ENCODE results near the gene METTL13. TPM values are rescaled to one million over a fixed set of nuclear protein-coding genes. Genes with fewer than 3 reads are reported as not detected.
A peak's percentile ranks its signal among the peaks of the same experiment; 100 is the strongest.
"Not testable (repeated sequence)": the region's sequence is repeated elsewhere in the genome, so short reads cannot be mapped to it uniquely, and the experiment has no call there.

Gene METTL13
- total RNA-seq, 2 donors from 2014 or later, result 13.0 to 16.2 TPM

DNA sequence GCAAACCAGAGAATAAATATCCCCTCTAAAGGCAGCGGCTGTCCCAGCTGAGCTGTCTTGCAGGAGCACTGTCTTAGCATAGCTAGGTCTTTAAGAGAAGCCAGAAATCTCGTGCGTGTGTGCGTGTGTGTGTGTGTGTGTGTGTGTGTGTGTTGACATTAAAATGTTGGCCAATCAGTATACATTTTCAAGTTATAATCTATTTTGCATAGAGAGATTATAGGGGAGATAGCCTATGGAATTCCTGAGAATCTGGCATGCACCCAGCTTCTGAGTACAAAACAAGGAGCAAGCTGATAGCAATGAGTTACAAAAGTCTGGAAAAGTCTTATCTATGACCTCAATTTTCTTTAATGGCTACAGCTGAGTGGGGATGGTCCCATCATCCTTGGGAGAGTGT, 17.7 kb downstream of the METTL13 start:
- ATAC-seq, result peak in 1 of 2 donors; percentile 24
- intact Hi-C loops (cut with DNase I), result no loop called here
- no peak for DNase-seq

DNA sequence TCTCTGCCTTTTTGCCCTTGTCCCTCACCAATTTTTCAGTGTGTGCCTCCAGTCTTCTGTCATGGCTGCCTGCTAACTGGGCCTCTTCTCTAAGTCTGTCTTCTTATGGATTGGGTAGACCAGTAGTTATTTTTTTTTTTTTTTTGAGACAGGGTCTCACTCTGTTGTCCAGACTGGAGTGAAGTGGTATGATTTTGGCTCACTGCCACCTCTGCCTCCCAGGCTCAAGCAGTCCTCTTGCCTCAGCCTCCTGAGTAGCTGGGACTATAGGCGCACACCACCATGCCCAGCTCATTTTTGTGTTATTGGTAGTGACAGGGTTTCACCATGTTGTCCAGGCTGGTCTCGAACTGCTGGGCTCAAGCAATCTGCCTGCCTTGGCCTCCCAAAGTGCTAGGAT, 18.2 kb downstream of the METTL13 start:
- DNase-seq; intact Hi-C loops (cut with DNase I); ATAC-seq: not testable (repeated sequence)

DNA sequence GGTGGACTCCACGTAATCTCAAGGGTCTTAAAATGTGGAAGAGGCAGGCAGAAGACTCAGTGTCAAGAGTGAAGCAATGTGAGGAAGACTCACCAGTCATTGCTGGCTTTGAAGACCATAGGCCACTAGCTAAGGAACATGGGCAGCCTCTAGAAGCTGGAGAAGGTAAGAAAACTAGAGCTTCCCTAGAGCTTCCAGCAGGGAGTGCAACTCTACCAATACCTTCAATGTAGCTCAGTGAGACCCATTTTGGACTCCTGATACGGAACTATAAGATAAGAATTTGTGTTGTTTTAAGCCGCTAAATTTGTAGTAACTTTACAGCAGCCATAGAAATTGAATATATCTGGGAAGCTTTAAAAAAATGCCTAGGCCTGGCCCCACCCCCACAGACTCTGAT, 18.9 kb downstream of the METTL13 start:
- intact Hi-C loops (cut with DNase I), result no loop called here
- ATAC-seq (no peak), DNase-seq (no peak)

DNA sequence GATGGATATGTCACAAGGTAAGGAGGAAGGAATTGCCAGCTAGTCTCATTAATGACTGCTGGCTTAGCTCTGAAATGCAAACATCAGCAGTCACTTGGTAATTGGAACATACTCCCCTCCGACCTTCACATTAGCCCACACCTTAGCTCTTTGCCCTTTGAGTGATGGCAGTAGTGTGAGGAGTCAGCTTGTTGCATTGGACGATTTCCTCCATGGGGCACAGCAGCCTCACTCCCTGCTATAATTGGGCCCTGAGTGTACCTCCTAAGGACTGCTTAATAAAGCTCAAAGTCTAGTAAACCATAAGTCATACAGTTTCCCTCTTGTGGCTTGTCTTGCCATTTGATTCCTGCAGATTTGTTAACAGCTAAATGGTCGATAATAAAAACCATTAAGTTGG, 19.4 kb downstream of the METTL13 start:
- intact Hi-C loops (cut with DNase I), result loop anchor here in 1 of 2 donors (1.0 kb wide), 1 partner anchor 182 kb away; no protein-coding TSS in a partner anchor
- ATAC-seq (no peak), DNase-seq (no peak)

DNA sequence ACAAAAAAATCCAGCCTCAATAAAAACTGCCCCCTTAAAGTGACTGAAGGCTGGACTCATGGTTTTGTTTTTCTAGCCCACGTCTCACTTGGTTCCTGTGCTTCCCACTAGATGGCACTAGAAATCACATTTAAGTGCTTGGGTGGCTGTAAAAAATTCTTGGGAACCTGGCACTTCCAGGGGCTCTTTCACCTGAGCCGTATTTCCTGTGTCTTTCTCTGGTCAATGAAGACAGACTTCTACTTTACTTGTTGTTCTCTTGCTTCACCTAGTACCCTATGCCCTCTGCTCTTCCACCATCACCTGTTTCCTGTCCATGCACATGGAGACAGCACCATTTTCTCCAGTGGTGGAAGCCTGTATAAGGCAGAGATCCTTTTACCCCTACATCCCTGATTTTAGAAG, 20.0 kb downstream of the METTL13 start:
- DNase-seq (no peak), ATAC-seq (peak in 1 of 2 donors; percentile 46)
- intact Hi-C loops (cut with DNase I), result loop anchor here in 1 of 2 donors (1.0 kb wide), 1 partner anchor 182 kb away; no protein-coding TSS in a partner anchor

DNA sequence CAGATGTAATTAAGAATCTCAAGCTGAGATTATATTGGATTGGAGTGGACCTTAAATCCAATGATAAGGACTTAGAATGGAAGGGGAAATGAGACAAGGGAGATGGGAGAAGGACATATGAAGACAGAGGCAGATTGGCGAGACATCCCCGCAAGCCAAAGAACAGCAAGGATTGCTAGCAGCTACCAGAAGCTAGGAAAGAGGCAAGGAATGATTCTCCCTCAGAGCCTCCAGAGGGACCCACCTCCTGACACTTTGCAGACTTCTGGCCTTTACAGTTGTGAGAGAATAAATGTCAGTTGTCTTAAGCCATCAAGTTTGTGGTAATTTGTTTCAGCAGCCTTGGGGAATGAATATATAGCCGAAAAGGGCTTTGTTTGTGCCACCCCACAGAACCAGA, 20.7 kb downstream of the METTL13 start:
- ATAC-seq, result no peak
- intact Hi-C loops (cut with DNase I), result loop anchor here in 1 of 2 donors (2.0 kb wide), 1 partner anchor 183 kb away; no protein-coding TSS in a partner anchor
- DNase-seq, result no peak

DNA sequence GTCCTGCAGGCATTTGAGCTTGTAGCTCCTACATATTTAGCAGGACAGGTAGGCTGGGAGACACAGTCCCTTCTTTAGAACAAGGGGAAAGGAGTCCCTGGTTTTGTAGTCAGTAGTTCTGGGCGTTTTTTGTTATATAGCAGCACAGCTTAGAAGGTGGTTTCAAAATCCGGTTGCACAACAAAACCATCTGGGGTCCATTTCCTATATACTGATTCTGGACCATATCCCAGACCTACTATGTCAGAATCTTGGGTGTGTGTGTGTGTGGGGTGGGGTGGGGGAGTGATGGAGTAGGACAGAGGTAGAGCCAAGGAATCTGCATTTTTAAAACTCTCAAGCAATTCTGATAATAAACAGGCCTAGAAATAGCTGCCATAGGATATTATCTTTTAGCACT, 21.6 kb downstream of the METTL13 start:
- intact Hi-C loops (cut with DNase I), result loop anchor here in 1 of 2 donors (2.0 kb wide), 1 partner anchor 182 kb away; no protein-coding TSS in a partner anchor
- DNase-seq (no peak), ATAC-seq (no peak)

DNA sequence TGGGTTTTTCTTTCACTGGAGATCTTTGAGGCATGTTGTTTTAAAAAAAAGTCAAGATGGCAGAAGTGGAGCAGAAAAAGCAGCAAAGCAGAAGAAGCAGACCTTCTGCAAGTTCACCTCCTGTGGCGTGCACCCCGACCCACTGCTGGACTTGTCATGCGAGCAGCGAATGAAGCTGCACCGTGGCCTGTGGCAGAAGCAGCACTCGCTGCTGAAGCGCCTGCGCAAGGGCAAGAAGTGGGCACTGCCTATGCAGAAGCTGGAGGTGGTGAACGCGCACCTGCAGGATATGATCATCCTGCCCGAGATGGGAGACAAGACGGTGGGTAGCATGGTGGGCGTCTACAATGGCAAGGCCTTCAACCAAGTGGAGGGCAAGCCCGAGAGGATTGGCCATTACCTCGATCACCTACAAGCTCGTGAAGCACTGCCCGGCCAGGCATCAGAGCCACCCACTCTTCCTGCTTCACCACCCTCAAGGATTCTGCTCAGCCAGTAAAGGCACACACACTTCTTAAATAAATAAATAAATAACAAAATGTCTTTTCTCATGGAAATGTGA, 22.1 kb downstream of the METTL13 start:
- intact Hi-C loops (cut with DNase I), result loop anchor here in 1 of 2 donors (2.0 kb wide), 1 partner anchor 181 kb away; no protein-coding TSS in a partner anchor
- DNase-seq (no peak), ATAC-seq (no peak)

DNA sequence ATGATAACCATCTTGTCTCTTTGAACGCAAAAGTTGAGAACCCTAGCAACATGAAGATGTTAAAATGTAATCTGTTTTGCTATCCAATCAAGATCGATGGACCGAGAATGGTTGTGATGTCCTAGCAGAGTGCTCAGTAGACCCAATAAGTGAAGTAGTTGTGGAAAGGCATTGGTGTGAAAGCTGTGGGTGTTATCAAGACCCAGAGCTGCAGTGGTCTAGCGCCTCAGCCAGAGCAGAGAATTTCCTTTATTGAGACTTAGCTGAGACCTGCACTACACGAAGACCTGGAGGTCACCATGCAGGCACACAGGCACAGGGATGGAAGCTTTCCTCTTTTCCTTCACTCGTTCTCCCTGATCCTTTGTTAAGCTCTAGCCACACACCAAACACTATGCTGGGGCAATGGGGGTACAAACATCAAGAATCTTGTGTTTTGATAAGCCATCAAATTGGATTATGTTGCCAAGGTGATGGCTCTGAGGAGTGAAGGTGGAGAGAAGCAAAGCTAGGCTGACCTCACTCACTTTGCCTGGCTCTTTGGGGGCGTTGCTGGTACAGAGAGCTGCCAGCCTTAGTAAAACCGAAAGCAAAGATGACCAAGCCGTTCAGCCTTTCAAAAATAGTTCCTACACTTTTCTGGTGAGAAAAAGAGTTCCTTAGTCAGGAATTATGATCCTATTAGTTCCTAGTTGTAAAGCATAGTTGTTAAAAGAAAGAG, 24.1 kb downstream of the METTL13 start:
- DNase-seq (no peak), ATAC-seq (no peak)
- intact Hi-C loops (cut with DNase I), result no loop called here

DNA sequence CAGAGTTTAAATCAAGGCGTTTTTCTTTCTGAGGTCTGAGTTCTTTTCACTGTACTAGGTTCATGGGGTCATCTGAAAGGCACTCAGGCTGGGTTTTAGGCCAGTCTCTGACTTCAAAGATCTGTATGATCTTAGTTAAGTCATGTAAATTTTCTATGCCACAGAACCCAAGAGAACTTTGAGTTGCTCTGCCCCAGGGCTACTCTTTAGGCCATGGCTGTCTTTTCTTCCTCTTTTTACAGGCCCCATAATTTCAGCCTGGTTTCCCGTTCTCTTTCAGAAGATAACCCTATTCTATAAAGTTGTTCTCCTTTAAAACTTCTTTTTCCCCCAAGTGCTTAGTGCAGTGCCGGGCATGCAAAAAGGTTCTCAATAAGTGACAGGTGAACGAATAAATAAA, 26.1 kb downstream of the METTL13 start:
- ATAC-seq (no peak), DNase-seq (no peak)
- intact Hi-C loops (cut with DNase I), result no loop called here

DNA sequence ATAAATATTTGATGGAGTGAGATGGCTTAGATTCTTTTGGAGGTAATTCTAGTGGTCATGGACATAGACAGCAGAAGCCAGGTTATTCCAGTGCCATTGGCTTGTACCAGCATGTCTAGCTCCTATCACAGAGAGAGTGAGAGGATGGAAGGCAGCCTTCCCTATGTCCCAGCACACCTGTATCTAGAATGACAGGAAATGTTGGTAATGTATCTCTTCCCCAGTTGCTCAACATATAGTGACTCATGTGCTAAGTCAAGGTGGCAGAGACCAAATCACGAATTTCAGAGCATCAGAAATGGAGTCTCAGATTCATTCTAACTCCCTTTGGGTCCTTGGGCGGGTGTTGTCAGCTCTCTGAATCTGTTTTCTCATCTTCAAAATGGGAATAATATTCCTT, 28.4 kb downstream of the METTL13 start:
- intact Hi-C loops (cut with DNase I), result no loop called here
- ATAC-seq (no peak), DNase-seq (no peak)

DNA sequence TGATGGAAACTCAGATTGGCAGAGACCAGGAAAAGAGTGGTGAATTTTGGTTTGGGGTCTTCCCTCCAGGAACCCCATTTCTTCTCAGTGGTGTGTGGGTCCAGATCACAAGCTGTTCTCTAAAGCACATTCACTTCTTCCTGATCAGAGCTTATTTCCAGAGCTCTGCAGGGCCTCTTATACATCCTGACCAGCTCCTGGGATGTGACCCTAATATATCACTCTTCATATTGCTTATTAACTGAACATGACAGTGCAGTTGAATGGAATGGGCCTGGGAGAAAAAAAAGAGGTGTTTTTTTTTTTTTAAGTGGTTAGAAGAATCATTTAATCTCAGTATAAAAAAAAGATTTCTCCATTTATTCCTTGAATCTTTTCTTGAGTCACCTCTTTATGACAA, 30.2 kb downstream of the METTL13 start:
- no peak for ATAC-seq
- intact Hi-C loops (cut with DNase I), result no loop called here
- no peak for DNase-seq

DNA sequence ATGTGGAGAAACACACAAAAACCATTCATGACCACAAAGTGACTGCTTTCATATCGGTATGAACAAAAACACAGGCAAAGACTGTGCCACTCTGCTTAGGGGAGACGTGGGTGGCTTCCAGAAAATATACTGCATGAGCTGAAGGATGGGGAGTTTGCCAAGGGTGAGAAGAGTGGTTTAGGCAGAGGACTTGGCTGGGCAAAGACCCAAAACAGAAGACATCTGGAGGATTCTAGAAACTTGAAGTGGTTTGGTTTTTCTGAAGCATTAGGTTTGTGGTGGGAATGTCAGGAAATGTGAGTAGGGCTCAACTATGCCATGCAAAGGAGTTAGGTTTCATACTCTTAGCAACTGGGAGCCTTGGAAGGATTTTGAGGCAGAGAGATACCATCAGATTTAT, 33.2 kb downstream of the METTL13 start:
- intact Hi-C loops (cut with DNase I), result no loop called here
- no peak for DNase-seq
- ATAC-seq, result no peak

DNA sequence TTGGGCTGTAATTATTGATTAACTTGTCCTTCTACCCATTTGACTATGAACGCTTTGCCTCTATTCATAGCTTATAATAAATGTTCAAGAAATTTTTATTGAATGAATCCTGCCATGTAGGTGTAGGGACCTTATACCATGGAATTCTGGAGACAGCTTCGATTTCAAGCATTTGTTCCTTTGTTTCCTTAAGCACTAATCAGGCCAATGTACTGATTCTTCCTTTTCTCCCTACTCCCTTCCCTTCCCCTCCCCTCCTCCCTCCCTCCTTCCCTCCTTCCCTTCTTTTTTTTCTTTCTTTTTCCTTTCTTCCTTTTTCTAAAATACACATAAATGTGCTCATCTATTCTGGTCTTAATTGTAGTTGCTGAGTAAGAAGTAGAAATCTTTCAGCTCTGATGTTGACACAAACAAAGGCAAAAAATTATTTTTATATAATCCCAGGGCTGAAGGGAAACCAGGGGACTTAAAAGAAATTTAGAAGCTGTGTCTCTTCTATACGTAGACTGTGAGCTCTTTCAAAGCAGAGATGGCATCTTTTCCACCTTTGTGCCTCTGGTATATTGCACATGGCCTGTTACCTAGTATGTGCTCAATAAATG, 34.9 kb downstream of the METTL13 start:
- DNase-seq (no peak), ATAC-seq (no peak)
- intact Hi-C loops (cut with DNase I), result no loop called here

DNA sequence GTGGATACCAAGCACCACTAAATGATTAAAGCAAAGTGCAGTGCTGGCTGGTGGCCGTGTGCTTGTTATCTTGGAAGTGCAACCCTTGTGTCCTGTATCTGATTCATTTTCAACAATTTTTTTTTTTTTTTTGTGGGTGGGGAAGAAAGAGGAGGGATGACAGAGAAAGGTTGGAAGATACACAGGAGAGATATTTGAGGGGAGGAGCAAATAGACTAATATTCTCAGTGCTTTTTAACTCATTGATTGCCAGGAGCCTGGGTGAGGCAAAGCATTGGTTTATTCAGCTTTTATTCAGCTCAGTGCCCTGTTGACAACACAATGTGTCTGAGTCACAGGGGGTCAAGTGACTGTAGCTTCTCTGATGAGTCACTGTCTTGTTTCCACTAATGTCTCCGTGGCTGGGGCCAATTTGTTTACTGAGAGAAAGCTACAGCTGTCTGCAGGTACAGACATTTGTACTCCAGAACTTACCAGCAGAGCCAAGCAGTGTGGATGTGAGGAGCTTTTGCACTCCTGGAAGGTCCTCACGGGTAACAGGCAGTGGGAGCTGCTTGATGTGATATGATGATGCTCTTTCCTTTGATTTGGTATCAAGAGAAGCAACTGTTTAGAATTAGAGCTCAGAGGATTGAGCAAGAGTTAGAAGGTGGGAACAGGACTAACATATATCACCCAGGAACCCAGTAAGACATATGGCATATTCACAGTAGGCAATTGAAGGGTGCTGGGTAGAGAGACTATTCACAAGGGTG, 36.2 kb downstream of the METTL13 start:
- DNase-seq (no peak), ATAC-seq (peak in 1 of 2 donors; percentile 92)
- intact Hi-C loops (cut with DNase I), result no loop called here

DNA sequence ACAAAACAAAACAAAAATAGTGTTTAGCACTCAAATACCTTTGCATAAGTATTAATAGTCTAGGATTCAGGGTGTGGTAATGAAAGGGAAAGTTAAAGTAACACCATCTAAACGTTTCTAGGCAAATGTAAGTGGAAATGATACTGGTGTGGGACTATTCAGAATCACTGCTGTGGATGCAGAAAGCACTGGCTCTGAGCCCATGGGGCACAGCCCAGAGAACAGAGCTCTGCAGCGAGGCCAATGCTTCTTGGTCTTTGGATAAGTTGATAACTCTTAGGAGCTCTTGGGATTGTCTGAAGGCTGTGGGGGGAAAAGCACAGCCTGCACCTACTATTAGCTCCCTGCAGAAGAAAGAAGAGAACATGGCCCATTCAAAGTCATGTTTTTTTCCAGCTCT, 38.5 kb downstream of the METTL13 start:
- intact Hi-C loops (cut with DNase I), result no loop called here
- DNase-seq, result no peak
- no peak for ATAC-seq

DNA sequence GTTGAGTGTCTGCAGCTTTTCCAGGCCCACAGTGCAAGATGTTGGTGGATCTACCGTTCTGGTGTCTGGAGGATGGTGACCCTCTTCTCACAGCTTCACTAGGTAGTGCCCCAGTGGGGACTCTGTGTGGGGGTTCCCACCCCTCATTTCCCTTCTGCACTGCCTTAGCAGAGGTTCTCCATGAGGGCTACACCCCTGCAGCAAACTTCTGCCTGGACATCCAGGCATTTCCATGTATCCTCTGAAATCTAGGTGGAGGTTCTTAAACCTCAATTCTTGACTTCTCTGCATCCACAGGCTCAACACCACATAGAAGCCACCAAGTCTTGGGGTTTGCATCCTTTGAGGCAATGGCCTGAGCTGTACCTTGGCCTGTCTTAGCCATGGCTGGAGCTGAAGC, 45.5 kb downstream of the METTL13 start:
- ATAC-seq, result no peak
- intact Hi-C loops (cut with DNase I), result no loop called here
- no peak for DNase-seq

DNA sequence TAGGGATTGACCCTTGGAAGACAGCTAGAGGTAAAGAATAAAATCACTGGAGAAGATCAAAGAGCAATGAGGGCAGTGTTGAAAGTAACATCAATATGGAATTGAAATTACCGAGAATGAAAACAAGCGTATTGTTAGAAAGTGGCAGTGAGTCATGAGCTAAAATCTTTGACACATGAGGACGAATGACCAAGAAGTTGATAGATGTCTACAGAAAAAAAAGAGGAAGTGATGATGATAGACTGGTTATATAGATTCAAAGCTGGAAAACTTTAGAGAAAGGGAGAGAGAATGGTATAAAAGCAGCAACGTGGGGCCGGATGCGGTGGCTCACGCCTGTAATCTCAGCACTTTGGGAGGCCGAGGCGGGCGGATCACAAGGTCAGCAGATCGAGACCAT, 47.3 kb downstream of the METTL13 start:
- intact Hi-C loops (cut with DNase I), result no loop called here
- DNase-seq (no peak), ATAC-seq (no peak)

DNA sequence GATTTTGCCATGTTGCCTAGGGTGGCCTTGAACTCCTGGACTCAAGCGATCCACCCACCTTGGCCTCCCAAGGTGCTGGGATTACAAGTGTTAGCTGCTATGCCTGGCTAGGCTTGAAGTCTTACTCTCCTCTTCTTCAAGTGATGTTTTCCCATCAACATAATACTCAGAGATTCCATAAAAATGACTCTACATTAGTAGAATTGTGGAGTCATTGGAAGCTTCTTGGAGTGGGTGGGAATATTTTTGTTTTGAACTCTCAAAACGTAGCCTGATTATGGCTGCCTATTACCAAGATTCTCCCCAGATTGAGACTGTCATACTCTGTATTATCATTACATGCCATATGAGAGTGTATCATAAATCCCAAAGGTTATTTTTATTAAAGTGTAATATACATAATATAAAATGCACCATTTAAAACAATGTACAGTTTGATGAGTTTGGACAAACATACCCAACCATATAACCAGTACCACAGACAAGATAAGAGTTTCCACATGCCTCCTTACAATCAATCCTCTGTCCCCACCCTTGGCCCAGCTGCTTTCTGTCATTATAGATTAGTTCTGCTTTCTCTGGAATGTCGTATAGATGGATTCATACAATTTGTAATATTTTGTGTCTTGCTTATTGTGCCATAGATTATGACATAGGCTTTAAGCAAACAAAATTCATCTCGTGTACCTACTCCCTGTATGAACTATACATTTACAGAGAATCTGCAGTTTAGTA, 51.8 kb downstream of the METTL13 start:
- no peak for ATAC-seq
- intact Hi-C loops (cut with DNase I), result no loop called here
- DNase-seq, result no peak

All from left cardiac atrium (tissue), 4 donors.